ENCODE results near the gene ETAA1.

The ETAA1 gene

DNA sequence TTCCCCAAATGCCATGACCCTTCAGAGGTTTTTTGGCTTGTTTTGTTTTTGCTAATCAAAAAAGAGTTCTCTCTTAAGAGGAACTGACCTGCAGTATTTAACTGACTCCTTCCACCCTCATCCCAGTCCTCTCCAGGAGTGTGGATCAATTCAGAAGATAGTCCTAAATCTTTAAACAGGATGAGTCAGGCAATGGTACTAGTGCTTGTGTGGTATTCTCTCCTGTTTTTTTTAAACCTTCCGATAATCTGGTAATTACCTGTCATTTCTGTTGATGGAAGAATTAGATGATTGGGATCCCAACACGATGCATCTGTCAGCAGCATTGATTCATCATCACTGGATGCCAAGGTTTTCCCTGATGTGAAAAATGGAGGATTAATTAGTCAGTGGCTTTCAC is 41.2 kb downstream of the ETAA1 start:
- no peak for FAIRE-seq

DNA sequence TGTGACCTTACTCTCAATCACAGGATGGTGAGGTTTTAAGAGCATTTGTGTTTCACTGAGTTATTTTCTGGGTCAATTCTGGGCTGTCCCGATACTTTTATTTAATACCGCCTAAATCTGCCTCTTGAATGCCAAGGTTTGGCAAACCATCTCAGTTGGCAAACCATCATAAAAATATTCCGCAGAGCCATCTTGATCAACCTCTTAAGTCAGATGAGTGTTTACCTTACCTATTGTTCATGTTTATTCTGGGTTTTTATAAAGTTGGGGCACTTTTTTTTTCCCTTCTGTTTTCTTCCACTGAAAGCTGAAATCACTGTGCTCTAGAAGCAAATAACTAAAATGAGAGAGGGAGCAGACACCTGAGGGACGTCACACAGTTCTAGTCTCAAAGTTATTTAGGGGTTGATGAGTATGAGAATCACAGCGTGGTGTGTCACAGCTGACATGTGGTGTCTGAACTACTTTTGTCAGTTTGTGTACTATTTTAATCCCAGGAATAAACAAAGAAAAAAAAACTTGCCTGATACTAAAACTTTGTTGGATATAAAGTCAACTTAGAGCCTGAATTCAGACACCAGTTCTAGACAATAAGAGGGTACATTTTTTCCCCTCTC is 48.6 kb downstream of the ETAA1 start:
- FAIRE-seq, result no peak

DNA sequence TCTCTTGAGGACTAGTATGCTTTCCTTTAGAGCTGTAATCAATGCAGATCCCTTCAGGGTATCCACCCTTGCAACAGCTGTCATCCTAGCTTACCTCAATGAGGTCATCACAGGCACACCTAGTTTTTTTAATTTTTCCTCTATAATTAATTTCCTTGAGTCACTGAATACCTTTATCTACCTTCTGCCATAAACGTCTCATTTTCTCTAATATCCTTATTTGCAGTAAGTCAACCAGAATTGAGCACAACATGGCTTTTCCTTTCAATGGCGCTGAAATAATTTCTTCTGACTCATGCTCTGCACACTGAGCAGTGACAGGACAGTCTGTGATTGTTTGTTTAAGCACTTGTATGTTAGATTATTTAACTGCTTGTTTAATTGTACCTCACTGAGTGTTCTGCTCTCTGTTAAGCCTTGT is 49.4 kb downstream of the ETAA1 start:
- no peak for FAIRE-seq

DNA sequence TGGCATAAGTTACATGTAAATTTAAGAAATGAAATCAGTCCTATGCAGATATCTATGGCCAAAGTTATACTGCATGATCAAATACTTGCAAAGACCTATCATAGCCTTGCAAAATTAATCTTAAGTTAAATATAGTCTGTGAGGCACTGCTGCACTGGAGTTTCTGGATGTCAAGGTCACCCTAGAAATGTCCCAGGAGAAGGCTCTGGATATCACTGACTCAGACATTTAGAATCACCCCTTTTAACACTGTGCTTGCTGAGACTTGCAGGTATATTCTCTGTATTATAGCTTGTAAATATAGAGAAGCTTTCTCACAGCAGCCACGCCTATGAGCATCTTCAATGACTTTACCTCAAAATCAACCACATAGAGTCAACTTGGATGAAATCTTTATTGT is 51.5 kb downstream of the ETAA1 start:
- FAIRE-seq, result no peak

DNA sequence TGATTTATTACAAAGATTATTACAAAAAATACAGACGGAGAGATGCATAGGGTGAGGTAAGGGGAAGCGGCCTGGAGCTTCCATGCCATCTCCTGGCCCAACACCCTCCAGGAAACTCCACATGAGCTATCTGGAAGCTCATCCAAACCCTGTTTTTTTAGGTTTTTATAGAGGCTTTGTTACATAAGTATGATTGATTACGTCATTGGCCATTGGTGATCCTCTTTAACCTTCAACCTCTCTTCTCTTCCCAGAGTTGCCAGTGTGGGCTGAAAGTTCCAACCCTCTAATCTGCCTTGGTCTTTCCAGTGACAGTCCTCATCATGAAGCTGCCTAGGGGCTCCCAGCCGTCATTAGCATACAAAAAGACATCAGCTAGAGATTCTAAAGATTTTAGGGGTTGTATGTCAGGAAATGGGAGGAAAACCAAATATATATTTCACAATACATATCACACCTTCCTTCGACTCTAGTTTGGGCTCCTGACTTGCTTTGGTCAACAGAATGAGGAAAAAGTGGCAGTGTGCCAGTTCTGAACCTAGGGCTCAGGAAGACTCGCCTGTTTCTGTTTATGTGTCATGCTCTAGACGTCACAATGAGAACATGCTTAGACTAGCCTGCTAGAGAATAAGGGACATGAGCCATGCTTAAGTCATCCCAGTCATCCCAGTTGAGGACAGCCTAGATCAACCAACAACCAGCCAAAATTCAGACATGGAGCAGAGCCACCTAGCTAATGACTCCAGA is 54.1 kb downstream of the ETAA1 start:
- FAIRE-seq, result no peak

DNA sequence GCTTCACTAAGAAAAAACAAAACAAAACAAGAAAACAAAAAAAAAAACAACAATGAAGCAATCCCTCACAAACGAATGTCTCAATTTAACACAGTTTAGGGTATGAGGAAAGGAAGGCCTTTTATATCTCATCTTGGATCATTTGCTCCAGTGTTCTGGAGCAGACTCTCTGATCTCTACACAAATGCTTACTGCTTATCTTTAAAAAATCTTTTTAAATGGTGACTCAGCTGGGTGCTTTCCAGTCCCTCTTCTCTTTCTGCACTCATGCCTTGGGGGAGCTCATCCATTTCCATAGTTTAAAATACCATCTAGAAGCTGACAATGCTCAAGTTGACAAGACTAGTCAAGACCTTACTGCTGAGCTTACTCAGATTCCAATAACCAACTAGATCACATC is 56.2 kb downstream of the ETAA1 start:
- no peak for FAIRE-seq

DNA sequence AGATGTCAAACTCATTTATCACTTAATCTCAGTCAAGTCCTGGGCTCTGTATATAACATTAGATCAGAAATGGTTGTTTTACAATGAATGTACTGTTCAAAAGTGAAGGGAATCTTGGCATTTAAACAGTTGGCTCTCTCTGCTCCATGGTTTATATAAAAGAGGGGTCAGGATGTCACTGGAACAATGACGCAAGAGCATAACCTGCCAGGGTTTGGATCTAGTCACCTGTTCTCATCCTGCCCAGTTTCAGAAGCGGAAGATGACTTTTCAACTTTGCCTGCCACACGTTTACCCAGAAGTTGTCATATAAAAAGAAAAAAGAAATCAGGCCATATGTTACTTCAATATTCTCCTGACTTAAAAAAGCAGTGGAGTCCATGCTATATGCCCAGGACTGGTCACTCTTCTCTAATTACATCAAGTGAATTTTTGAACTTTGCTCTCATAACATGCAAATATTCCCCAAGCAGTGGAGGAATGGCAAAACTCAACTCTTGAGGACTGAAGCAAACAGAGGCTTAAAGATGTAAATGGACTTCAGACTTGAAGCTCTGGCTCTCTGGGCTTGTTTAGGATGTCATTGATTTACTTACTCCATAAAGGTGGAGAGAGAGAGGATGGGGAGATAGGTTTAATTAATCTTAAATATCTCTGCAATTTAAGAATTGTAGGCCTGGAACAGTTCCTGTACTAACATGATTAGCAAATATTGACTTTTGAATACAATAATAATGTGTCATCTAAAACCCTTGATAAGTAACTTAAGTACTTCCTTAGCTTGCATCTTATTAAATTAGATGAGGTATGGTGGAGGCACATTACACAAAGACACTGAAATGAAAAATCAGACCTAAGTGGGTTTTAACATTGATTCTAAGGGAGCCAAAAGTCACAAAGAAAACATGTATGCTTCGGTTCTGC is 58.3 kb downstream of the ETAA1 start:
- no peak for FAIRE-seq

DNA sequence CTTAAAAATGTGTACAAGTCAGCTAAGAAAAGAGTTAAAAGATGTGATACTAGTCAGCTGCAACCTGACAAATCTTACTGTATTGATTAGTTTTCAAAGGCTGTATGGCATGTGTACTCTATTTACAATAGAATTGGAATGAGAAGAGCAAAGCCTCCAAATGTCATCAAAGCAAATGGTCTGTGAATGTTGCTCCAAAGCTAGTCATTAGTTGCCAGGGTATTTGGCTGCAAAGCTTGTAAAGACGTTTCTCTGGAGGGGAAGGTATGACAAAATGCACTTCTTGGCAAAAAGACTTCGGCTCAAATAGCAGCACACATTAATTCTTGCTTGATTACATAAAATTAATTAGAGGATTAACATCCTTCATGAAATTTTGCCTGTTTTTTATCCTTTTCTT is 59.3 kb downstream of the ETAA1 start:
- no peak for FAIRE-seq

DNA sequence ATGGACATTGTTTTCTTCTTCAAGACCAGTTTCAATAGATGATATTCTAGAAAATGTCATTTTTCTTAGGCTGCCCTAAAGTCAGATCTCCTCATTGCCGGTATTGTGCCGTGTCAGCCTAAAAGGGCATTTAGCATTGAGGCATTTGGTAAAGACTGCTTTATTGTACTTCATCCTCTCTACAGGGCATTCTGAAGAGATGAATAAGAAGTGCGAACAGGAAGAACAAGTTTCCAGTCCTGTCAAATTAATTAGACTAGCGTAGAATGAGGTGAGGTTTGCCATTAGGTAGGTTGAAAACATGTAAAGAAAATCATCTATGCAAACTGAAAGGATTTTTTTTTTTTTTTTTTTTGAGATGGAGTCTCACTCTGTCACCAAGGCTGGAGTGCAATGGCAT is 60.6 kb downstream of the ETAA1 start:
- no peak for FAIRE-seq

DNA sequence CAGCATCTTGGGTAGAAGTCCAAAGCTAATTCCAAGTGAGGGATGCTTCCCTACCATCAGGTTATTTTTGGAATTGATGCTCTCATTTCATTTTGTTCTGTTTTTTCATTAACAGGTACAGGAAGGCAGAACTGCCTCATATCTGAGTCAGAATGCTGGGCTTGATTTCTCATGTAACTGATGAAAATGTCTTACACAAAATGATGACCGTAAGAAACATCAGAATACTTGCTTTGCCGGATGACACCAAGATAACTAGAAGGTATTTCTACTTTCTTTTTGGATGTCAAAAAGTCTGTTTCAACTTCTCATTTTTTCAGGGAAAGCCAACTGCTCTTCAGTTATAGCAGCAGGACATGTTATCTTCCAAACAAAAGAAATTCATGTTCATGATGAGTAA is 62.6 kb downstream of the ETAA1 start:
- no peak for FAIRE-seq
